PC-9 (cell line): Measurements from ENCODE around the gene LARGE1. TPM values are rescaled to one million over a fixed set of nuclear protein-coding genes. Genes with fewer than 3 reads are reported as not detected.

Source experiments
- BruUV-seq: library from RNA; stranded (reverse); fragments of 400-500 nt; replicated peaks from 2 replicates; lab custom pipeline; 2021; lab: Mats Ljungman, UMichigan
- CTCF ChIA-PET: fragments of 300-600 bp; sonication (Branson Sonifier 250); formaldehyde crosslinking; loops from one replicate; lab custom pipeline; 2022; ENCODE audit warnings: antibody characterized with exemption; lab: Charles Lee
- POLR2A ChIA-PET: fragments of 300-600 bp; sonication (Branson Sonifier 250); formaldehyde crosslinking; loops from one replicate; lab custom pipeline; 2022; ENCODE audit warnings: antibody characterized with exemption; ENCODE audit not compliant: unreplicated experiment; lab: Charles Lee
- DNase-seq, 2 experiments: peaks; one replicate each; pipeline versions ENCODE4 v3.0.0 to v3.0.0-alpha.2; 2015 to 2022; ENCODE audit warnings: mixed read lengths in 1 of 2
- H2AFZ ChIP-seq: fragments of 200-600 bp; sonication (generic); 2 replicates; pipeline ENCODE4 v1.8.1; 2017; ENCODE audit warnings: antibody characterized with exemption
- H3F3A ChIP-seq: fragments of 200-600 bp; sonication (generic); 2 replicates; pipeline ENCODE4 v1.8.1; 2017; ENCODE audit warnings: antibody characterized with exemption, mild to moderate bottlenecking, low read depth; ENCODE audit not compliant: insufficient read depth
- H3K27ac ChIP-seq: fragments of 200-600 bp; sonication (generic); 2 replicates; pipeline ENCODE4 v1.6.1; 2016; ENCODE audit warnings: mixed run types
- H3K27me3 ChIP-seq: fragments of 200-600 bp; sonication (generic); 2 replicates; pipeline ENCODE4 v1.6.1; 2016; ENCODE audit warnings: low read depth, mixed run types; ENCODE audit not compliant: insufficient read depth
- H3K36me3 ChIP-seq: fragments of 200-600 bp; sonication (generic); 2 replicates; pipeline ENCODE4 v1.6.1; 2016; ENCODE audit warnings: low read depth, mixed run types
- H3K4me1 ChIP-seq: fragments of 200-600 bp; sonication (generic); replicated peaks from 2 replicates; pipeline ENCODE4 v1.6.1; 2016; ENCODE audit warnings: mixed run types; ENCODE audit not compliant: insufficient read depth
- H3K4me2 ChIP-seq: fragments of 200-600 bp; sonication (generic); 2 replicates; pipeline ENCODE4 v1.6.1; 2017; ENCODE audit warnings: mixed run types
- H3K4me3 ChIP-seq: fragments of 200-600 bp; sonication (generic); 2 replicates; pipeline ENCODE4 v1.6.1; 2016; ENCODE audit warnings: mixed run types
- H3K79me2 ChIP-seq: fragments of 200-600 bp; sonication (generic); 2 replicates; pipeline ENCODE4 v1.6.1; 2017; ENCODE audit warnings: low read depth, mixed run types
- H3K9me2 ChIP-seq: fragments of 200-600 bp; sonication (generic); 2 replicates; pipeline ENCODE4 v1.8.1; 2017; ENCODE audit warnings: mild to moderate bottlenecking; ENCODE audit not compliant: insufficient read depth
- H3K9me3 ChIP-seq: fragments of 200-600 bp; sonication (generic); 2 replicates; pipeline ENCODE4 v1.8.1; 2016; ENCODE audit warnings: low read depth; ENCODE audit not compliant: insufficient read depth
- H4K20me1 ChIP-seq: fragments of 200-600 bp; sonication (generic); 2 replicates; pipeline ENCODE4 v1.8.1; 2017; ENCODE audit not compliant: insufficient read depth
- CTCF ChIP-seq: fragments of 200-600 bp; sonication (generic); conservative IDR thresholded peaks from 2 replicates; pipeline ENCODE4 v1.6.1; 2017; ENCODE audit warnings: mixed run types, antibody characterized with exemption, mild to moderate bottlenecking, moderate library complexity
- EZH2 ChIP-seq: fragments of 200-600 bp; sonication (generic); IDR thresholded peaks from 2 replicates; pipeline ENCODE4 v1.8.0; 2017; ENCODE audit warnings: antibody characterized with exemption, low read depth
- intact Hi-C: fragments of 100-400 bp; cut with micrococcal nuclease; formaldehyde crosslinking; loops from one replicate; pipeline ENCODE4 v1.10.0; 2022; ENCODE audit not compliant: unreplicated experiment
- total RNA-seq: library from RNA; stranded (reverse); gene quantifications from 2 replicates; pipeline ENCODE4 v1.2.3, GENCODE V29; 2021

LARGE1 gene
- total RNA-seq, 1 experiment from 2014 or later, result 12.5 TPM

GRCh38 chr22:33261699-33262098, 658.6 kb downstream of the LARGE1 start:
- DNase-seq, result no peak
- no peaks in the 10 kb centered on the region for H3F3A ChIP-seq
- no peak overlapping the region for H2AFZ ChIP-seq
- no peaks in the 10 kb centered on the region for H3K9me2 ChIP-seq
- CTCF ChIA-PET, result interaction anchor here (0.6 kb wide), 1 partner anchor 643 kb away, joined by 7 read pairs; no protein-coding TSS in a partner anchor
- H3K4me2 ChIP-seq, result no peak overlapping the region
- no peak overlapping the region for H3K27ac ChIP-seq
- H3K36me3 ChIP-seq, result no peaks in the 10 kb centered on the region
- peaks cover 84% of the 10 kb centered on the region for H3K27me3 ChIP-seq
- H3K4me1 ChIP-seq, result no peaks in the 10 kb centered on the region
- H4K20me1 ChIP-seq, result no peaks in the 10 kb centered on the region; the same call in 1 of the 2 replicates
- POLR2A ChIA-PET, result no interaction called here
- H3K79me2 ChIP-seq, result no peaks in the 10 kb centered on the region
- BruUV-seq, result no TSS peak
- H3K4me3 ChIP-seq, result no peak overlapping the region
- no peaks in the 10 kb centered on the region for H3K9me3 ChIP-seq
- TF ChIP-seq CTCF (no peak), EZH2 (no peak)
- intact Hi-C loops, result no loop called here

GRCh38 chr22:33260498-33260897, 659.8 kb downstream of the LARGE1 start:
- Histone ChIP-seq H4K20me1 (no peaks in the 10 kb centered on the region; the same call in 1 of the 2 replicates), H3K4me1 (no peaks in the 10 kb centered on the region), H3K9me3 (no peaks in the 10 kb centered on the region), H3F3A (no peaks in the 10 kb centered on the region), H3K27me3 (peaks cover 89% of the 10 kb centered on the region), H3K79me2 (no peaks in the 10 kb centered on the region), H3K4me3 (no peak overlapping the region), H2AFZ (no peak overlapping the region), H3K36me3 (no peaks in the 10 kb centered on the region), H3K9me2 (no peaks in the 10 kb centered on the region), H3K4me2 (no peak overlapping the region), H3K27ac (no peak overlapping the region)
- no TSS peak for BruUV-seq
- DNase-seq, result no peak
- TF ChIP-seq CTCF (no peak), EZH2 (no peak)
- ChIA-PET POLR2A (no interaction called here), CTCF (no interaction called here)
- intact Hi-C loops, result no loop called here

GRCh38 chr22:33255791-33256190, 664.5 kb downstream of the LARGE1 start:
- no peak for TF ChIP-seq EZH2
- no peak for TF ChIP-seq CTCF
- no peaks in the 10 kb centered on the region for H3K36me3 ChIP-seq
- H3K4me3 ChIP-seq, result no peak overlapping the region
- H3K9me2 ChIP-seq, result no peaks in the 10 kb centered on the region
- ChIA-PET POLR2A (no interaction called here), CTCF (no interaction called here)
- no peak overlapping the region for H3K27ac ChIP-seq
- no peaks in the 10 kb centered on the region for H4K20me1 ChIP-seq
- H3K9me3 ChIP-seq, result no peaks in the 10 kb centered on the region
- no peaks in the 10 kb centered on the region for H3K79me2 ChIP-seq
- H3K4me2 ChIP-seq, result no peak overlapping the region
- H3K27me3 ChIP-seq, result peaks cover 55% of the 10 kb centered on the region
- no TSS peak for BruUV-seq
- H3F3A ChIP-seq, result no peaks in the 10 kb centered on the region
- no peaks in the 10 kb centered on the region for H3K4me1 ChIP-seq
- no peak overlapping the region for H2AFZ ChIP-seq
- DNase-seq, result no peak
- intact Hi-C loops, result no loop called here
